NCI-H1436 treated with DMSO at 0.1 percent for 48 hours (cell line): Measurements from ENCODE around the gene PTK6.
"Not testable (repeated sequence)": the region's sequence is repeated elsewhere in the genome, so short reads cannot be mapped to it uniquely, and the experiment has no call there.

Experiments used
- DNase-seq: peaks from one replicate; lab custom pipeline; 2025; lab: John Stamatoyannopoulos, UW

The PTK6 gene

DNA sequence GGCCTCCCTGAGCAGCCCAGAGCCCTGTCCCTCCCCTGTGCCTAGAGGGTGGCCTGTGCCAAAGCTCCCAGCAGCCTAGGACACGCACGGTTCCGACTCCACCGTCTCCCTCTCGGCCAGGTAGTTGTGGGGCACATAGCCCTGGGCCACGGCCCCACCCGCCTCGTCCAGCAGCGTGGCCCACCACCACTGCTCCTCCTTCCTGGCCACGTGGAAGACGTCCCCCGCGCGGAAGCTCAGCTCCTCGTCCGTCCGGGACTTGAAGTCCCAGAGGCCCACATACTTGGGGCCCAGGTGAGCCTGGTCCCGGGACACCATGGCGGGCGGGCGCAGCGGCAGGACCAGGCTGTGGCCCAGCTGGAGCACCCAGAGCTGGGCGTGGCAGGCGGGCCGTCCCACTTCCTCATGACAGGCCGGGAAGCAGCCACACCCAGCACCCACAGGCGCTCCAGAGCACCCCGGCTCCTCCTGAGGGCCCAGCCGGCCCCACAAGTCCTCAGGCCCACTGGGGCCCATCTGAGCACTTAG is at the start of gene PTK6:
PTK6 (minus strand) TSS at position 380 of the 528 bp plus-strand sequence; CDS start at position 318, 62 bp downstream.
- DNase-seq: no peak

DNA sequence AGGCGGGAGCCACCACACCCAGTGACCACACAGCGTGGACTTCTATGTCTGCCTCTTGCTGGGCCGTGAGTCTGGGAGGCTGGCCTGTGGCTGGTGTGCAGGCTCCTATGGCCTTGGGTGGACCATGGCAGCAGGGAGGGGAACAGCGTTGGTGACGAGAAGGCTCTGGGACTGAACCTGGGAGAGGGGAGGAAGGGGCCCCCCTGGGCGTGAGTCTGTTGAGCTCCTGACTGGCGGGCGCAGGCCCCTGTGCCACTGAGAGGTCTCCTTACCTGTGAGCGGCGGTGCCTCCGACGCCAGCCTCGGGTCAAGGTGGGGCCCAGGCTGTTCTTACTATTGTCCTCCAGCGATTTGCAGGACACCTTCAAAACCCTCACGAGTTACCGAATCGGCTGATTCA is 49.6 kb upstream of the PTK6 start:
- no peak for DNase-seq

DNA sequence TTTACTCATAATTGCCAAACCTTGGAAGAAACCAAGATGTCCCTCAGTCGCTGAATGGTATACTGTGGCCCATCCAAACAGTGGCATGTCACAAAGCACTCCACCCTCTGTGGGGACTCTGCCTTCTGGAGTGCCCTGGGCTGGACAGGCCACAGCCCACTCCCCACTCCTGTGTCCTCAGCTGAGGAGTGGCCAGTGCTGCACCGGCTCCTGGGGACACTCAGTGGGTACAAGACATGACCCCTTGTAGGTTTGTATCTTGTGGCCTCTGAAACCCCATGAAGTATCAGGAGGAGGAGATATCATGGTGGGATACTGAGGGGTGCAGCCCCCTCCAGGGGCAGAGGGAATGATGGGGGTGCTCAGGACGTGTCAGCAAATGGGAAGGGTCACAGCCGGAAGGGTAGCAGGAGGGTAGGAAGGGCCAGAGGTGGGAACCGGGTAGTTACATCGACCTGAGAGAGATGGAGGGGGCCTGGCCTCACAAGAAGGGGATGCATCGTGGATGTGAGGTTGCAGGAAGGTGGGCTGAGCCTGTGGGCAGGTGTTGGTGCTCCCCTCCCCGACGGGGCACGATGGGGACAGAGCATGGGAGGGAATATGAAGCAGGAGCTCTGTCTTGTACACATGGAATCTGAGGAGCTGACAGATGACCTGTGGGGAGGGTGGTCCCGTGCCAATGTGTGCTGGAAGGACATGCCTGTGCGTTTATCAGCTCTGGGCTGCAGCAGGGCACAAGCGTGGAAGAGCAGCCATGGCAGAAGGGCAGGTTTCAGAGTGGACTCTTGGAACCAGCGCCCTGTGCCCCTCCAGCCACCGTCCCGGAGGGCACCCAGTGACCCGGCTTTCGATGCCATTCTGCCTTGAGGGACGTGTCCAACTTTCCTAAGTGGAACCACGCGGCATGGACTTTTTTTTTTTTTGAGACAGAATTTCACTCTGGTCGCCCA is 48.7 kb upstream of the PTK6 start:
- DNase-seq: no peak

DNA sequence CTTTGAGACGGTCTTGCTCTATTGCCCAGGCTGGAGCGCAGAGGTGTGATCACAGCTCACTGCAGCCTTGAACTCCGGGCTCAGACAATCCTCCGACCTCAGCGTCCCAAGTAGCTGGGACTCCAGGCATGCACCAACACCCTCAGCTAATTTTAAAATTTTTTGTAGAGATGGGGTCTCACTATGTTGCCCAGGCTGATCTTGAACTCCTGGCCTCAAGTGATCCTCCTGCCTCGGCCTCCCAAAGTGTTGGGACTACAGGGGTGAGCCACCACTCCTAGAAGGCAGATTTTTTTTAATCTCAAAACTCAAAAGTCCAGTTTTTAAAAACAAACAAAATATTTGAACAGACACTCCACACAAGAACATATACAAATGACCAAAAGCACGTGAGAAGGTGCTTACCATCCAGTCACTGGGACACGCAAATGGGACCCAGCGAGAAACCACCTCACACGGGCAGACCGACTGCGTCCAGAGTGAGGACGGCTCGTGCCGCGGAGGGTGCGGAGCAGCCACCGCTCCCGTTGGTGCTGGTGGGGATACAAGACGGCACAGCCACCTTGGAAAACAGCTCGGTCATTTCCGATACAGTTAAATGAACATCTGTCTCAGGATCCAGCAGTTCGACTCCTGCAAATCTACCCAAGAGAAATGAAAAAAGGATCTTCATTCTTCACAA is 45.3 kb upstream of the PTK6 start:
- no peak for DNase-seq

DNA sequence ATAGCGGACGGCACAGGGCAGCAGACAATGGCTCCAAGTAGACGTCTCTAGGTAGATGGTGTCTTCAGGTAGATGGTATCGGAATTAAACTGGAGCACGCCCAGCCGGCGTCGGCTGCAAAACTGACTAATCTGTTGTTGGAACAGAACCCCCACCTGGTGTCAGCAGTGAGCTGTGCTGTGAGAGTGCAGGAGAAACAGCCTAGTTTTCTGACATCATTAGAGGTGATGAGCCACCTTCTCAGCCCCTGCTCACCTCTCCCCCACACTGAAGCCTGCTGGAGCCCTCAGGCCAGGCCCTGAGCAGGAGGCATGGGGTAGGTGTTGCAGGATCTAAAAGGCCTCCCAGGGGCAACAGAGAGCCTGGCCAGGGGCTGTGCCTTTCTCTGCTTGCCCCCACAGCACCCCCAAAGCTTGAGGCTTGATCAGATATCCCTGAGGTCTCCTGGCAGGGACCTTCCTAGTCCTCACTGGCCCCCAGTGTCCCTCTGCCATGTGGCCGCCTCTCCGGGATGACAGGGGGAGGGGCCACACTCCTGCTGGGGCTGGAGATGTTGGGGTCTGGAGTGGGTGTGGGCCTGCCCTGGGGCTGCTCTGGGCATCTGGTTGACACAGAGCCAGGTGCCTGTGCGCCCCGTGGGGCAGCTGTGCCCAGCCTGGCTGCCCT is 43.8 kb upstream of the PTK6 start:
- DNase-seq: no peak

DNA sequence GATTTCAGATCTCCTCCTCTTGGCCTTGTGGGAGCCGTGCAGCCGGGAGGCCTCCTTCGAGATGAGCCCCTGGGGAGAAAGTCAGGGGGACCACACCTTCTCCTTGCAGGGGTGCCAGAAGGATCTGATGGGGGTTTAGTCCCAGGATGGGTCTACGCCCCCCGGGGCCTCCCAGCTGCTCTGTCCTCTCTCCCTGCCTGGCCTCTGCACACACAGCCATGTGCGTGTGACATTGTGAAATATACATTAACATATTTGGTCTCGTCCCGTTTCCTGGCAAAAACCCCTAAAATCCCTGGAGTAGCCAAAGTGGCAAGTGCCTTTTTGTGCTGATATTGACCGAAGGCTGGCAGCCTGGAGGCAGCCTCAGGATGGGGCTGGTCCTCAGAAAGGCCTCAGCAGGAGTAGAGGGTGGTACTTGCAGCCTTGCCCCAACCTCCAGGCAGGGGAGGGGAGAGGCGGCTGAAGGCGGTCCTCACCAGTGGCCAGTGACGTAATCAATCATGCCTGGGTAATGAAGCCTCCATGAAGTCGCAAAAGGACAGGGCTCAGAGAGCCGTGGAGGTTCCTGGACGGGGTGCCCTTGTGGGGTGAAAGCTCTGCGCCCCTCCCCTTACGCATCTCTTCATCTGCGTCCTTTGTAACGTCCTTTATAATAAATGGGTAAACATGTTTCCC is 42.0 kb upstream of the PTK6 start:
- no peak for DNase-seq

DNA sequence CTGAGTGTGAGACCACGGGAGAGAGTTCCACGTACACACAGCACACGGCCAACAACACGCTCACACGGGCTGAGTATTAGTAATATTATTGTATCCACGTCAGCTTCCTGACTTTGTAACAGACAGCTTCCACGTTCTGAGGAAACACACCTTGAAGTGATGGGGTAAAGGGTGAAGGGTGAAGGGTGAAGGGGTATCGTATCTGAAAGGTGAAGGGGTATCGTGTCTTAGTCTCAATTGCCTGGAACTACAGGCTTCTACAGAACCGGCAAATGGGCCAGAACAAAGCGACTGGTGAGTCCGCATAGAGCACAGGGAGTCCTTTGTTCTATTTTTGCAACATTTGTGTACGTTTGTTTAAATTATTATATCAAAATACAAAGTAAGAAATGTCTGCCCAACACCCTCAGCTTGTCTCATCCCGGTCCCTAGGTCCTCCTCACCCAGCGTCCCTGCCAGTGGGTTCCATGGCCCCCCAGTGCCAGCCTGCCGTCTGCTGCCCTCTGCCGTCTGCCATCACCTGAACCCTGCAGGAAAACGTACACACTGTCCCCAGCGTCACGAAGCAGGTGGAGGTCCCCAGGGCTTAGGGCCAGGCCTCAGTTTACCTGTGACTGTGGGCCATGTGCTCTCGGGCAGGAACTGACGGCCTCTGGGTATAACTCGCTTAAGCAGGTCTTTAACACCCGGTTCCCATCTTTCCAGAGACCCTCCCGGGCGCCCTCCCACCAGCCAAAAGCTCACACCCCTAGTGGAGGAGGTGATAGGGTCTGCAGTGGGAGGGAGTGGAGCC is 41.2 kb upstream of the PTK6 start:
- DNase-seq: no peak

DNA sequence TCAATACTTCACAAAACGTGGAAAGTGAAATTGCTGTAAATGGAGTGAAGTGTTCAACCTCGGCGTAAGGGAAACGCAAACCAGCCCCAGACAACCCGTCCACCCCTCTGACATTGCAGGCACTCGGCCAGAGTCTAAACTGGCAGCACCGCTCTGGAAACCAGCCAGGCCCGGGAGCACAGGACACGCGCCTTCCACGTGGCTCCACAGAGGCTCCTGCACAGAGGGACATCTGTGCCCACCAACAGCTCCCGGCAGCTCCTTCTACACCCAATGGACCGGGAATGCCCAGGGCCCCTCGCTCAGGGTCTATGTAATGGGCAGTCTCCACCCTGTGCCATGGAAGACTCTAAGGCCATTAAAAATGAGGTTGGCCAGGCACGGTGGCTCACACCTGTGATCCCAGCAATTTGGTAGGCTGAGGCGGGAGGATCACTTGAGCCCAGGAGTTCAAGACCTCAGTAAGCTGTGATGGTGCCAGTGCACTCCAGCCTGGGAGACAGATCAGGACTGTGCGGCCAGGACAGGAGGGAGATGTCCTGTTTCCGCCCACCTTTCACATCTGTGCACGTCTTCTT is 40.2 kb upstream of the PTK6 start:
- DNase-seq: no peak

DNA sequence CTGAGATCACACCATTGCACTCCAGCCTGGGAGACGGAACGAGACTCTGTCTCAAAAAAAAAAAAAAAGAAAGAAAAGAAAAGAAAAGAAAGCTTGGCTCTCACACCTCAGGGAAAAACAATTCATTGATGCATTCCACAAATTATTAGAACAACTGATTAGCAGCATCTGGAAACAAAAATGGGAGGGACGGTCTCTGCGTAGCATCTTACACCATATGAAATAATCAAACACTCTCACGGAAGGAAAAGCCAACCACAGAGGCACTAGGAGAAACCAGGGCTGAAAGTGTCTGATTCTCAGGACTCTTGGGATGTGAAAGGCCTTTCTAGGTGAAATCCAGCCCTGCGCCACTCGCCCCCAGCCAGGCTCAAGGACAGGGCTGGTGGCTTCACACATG is 39.1 kb upstream of the PTK6 start:
- no peak for DNase-seq

DNA sequence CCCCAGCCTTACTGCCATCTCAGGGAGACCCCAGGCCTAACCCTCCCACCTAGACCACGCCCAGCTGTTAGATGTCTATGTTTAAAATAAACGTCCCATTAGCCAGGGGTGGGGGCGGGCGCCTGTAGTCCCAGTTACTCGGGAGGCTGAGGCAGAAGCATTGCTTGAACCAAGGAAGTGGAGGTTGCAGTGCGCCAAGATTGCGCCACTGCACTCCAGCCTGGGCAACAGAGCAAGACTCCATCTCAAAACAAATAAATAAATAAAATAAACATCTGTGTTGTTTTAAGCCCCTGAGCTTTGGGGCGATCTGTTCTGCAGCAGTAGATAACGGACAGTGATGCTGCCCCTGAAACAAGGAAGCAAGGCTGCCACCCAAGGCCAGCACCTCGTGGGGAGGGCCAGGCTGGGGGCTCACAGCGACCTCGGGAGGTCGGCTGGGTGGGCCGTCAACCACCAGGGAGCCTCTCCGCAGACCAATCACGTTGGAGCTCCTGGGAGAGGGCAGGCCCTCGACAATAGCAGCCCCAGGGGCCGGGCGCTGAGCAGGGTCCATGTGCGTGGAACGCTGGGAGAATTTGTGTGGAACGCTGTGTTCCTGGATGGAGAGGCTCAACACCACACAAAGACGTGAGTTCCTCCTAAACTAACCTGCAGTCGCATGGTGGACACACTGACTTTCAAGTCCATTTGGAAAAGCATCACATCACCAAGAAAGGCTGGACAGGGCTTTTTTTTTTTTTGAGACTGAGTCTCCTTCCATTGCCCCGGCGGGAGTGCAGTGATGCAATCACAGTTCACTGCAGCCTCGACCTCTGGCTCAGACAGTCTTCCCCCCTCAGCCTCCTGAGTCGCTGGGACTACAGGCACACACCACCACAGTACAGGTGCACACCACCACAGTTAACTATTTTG is 37.9 kb upstream of the PTK6 start:
- DNase-seq: no peak

DNA sequence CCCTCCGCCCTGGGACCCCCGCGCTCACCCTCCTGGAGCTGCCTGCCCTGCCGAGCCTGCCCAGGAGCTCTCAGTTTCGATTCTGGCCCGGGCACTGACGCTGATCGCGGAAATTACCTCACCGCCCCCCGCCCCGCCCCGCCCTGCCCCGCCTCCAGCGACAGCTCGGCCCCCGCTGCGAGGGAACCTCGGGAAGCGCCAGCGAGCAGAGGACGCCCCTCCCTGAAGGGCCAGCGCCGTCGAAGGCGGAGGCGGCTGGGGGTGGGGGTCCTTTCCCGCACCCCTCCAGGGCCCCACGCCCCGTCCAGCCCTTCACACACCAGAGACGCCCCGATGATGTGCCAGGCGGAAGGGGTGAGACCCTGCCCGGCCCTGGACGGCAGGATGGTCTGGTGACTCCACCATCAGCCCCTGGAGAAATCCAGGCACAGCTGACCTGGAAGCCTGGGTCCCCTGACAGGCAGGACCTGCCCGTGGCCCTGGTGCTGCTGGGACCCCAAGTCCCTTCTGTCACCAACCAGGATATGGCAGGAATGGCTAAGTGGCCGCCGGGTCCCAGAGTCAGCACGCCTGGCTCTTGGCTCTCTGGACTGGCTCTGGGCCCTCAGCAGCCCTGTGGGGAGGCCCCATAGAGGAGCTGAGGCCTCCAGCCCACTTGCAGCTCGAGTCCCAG is 37.1 kb upstream of the PTK6 start, which contains the start of gene HELZ2:
HELZ2 (minus strand) TSS at position 84 of the 673 bp plus-strand sequence. CDS start 1,854 bp downstream, outside the sequence.
- no peak for DNase-seq

DNA sequence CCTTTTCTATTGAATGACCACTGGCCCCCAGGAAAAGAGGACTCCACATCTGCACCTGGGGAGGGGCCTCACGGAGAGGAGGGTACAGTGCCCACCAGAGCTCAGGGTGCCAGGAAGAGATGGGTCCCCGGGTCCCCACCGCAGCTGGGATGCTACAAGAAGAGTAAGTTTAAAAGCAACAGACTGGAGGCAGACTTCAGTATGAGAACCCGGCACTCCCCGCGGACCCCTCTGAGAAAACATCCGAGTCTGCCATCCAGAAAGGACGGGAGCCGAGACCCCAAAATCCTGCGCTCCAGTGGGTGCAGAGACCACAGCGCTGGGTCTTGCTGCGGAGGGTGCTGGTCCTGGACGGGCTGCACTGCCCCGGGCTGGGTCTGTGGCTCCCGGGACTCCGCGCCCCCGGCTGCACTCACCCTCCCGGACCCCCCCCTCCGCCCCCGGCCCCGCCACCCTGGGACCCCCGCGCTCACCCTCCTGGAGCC is 36.5 kb upstream of the PTK6 start:
- no peak for DNase-seq

DNA sequence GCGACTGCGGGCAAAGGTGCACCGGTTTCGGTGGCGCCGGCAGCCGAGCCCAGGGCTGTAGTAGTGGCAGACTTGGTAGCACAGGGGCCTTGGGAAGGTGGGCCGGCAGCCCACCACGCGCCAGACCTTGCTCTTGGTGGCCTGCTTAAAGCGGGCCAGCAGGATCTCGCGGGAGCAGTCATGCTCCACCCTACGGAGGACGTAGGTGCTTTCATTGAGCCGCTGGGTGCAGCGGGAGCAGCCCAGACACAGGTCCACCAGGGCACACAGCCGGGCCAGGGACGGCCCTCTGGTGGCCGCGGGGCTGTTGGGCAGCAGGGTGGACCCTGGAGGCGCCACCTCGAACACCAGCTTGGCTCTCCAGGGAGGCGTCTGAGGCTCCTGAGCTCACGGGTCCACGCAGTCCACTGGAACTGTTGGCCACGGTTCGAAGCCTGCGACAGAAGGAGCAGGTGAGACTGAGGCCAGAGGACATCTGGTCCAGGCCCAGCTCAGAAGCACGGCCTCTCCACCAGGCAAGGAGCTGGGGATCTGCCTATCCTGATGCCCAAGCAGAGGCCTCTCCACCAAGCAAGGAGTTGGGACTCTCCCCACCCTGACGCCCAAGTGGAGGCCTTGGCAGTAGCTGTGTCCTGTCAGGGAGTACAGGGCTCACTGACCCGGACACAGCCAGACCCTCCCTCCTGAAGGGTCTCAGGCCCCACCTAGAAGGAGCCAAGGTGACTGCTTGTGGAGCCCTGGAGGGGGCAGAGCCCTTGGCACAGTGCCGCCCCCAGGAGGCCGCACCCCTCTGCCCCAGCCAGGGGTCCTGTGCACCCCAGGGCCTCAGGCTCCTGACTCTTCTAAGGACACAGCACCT is 35.8 kb upstream of the PTK6 start:
- no peak for DNase-seq

DNA sequence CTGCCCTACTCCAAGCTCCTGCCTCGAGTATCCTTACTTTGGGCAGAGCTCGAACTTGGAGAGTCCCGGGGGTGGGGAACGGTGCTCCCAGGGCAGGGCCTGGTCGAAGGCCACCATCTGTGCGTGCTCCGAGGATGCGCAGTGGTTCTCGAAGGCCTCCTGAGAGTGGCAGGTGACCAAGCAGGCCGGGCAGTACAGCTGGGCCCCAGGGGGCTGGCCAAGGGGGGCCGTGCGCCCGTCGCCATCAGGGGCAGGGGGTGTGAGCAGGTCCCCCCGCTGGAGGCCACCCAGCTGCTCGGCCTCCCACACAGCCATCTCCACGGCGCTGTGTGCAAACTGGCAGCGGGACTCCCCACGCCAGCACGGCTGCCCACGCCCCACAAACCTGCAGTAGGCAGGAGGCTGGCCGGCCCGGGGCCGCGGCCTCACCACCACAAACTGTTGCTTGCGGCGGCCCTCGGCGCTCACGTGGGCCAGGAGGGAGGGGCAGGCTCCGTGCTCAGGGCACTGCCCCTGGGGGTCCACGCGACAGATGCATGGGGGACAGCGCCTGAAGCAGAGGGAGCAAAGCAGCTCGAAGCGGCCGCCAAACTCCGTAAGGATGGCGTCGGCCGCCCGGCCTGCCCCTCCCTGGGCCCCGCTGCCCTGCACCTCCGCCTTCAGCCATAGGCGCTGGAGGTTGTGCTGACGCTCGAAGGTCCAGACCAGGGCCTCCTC is 35.1 kb upstream of the PTK6 start:
- DNase-seq: no peak

DNA sequence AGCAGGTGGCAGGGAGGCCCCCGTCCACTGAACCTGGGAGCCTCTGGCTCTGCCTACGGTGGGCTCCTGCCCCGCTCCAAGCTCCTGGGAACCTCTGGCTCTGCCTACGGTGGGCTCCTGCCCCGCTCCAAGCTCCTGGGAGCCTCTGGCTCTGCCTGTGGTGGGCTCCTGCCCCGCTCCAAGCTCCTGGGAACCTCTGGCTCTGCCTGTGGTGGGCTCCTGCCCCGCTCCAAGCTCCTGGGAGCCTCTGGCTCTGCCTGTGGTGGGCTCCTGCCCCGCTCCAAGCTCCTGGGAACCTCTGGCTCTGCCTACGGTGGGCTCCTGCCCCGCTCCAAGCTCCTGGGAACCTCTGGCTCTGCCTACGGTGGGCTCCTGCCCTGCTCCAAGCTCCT is 33.9 kb upstream of the PTK6 start:
- DNase-seq: not testable (repeated sequence)

DNA sequence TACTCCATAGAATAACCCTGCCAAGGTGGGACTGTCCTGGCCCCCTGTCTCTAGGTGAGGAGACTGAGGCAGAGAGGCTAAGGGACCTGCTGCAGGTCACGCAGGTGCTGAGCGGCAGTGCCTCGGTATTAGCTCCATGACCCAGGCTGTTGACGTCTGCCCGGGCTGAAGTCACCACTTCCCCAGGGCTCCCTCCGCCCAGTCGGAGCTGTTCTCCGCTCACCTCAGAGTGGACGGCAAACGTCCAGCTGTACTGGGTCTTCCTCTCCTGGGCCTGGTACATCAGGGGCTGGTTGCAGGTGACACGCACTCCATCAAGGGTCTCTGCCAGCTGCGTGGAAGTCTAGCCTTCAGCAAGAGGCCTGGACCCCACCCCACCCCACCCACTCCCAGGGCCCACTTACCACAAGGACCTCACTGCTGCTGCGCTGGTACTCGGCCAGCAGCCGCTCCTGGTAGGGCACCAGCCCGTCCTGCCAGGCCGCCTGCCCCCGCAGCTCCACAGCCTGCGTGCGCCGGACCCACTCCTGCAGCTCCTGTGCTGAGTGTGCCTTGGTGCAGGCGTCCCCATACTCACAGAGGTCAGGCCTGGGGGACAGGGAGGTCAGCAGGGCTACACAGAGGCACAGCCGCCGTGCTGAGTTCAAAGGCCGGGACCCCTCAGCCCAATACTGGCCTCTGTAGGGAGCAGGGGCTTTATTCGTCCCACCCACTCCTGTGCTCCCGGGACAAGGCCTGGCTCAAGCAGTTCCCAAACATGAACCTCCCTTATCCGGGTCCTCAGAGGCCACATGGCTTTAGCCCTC is 33.3 kb upstream of the PTK6 start:
- no peak for DNase-seq
